WTC11 (cell line): Measurements from ENCODE around the gene NDST3. TPM values are rescaled to one million over a fixed set of nuclear protein-coding genes. Genes with fewer than 3 reads are reported as not detected.

ENCODE experiments used
- ATAC-seq: fragments of 200-7000 bp; cut with Tn5 transposase; 2 replicates; pipeline ENCODE4 v1.10.0; 2021; ENCODE audit warnings: mild to moderate bottlenecking, moderate library complexity
- CTCF ChIA-PET: fragments of 300-600 bp; sonication (Branson Sonifier 250); formaldehyde crosslinking; loops from one replicate; lab custom pipeline; 2021; ENCODE audit warnings: antibody characterized with exemption; lab: Charles Lee
- POLR2A ChIA-PET: fragments of 350-600 bp; sonication (Branson Sonifier 250); formaldehyde crosslinking; loops from one replicate; lab custom pipeline; 2021; ENCODE audit warnings: antibody characterized with exemption; lab: Charles Lee
- DNase-seq: peaks from one replicate; pipeline ENCODE4 v3.0.0; 2021; ENCODE audit warnings: low spot score
- H3K27ac Mint-ChIP-seq: 2 replicates; pipeline ENCODE4 v1.8.0; 2021; ENCODE audit warnings: mixed read lengths
- H3K27me3 Mint-ChIP-seq: 2 replicates; pipeline ENCODE4 v1.8.0; 2021; ENCODE audit warnings: low read depth, mild to moderate bottlenecking, moderate library complexity, mixed read lengths
- H3K36me3 Mint-ChIP-seq: 2 replicates; pipeline ENCODE4 v1.8.0; 2021; ENCODE audit warnings: mixed read lengths
- H3K4me1 Mint-ChIP-seq: 2 replicates; pipeline ENCODE4 v1.8.0; 2022; ENCODE audit warnings: mixed read lengths
- H3K4me3 Mint-ChIP-seq: 2 replicates; pipeline ENCODE4 v1.8.0; 2021; ENCODE audit warnings: mild to moderate bottlenecking, moderate library complexity, mixed read lengths
- H3K9me3 Mint-ChIP-seq: 2 replicates; pipeline ENCODE4 v1.8.0; 2021; ENCODE audit warnings: mixed read lengths
- ATF2 ChIP-seq: sonication (generic); formaldehyde crosslinking; IDR thresholded peaks from 2 replicates; pipeline ENCODE4 v1.8.1; 2022; ENCODE audit warnings: low read depth, missing genetic modification reagents, borderline replicate concordance
- ATF6 ChIP-seq: sonication (generic); formaldehyde crosslinking; IDR thresholded peaks from 2 replicates; pipeline ENCODE4 v1.8.1; 2023; ENCODE audit warnings: mild to moderate bottlenecking, missing genetic modification reagents
- CBFB ChIP-seq: sonication (generic); formaldehyde crosslinking; IDR thresholded peaks from 2 replicates; pipeline ENCODE4 v1.8.1; 2022; ENCODE audit warnings: mild to moderate bottlenecking, low read depth, missing genetic modification reagents
- CREB1 ChIP-seq: sonication (generic); formaldehyde crosslinking; IDR thresholded peaks from 2 replicates; pipeline ENCODE4 v1.8.0; 2023; ENCODE audit warnings: mild to moderate bottlenecking, missing genetic modification reagents
- CREM ChIP-seq: sonication (generic); formaldehyde crosslinking; IDR thresholded peaks from 2 replicates; pipeline ENCODE4 v1.8.1; 2022; ENCODE audit warnings: mild to moderate bottlenecking, missing genetic modification reagents, moderate library complexity
- CTCF ChIP-seq: fragments of 200-600 bp; IDR thresholded peaks from 2 replicates; pipeline ENCODE4 v1.8.0; 2022; ENCODE audit warnings: antibody characterized with exemption
- E2F5 ChIP-seq: sonication (generic); formaldehyde crosslinking; IDR thresholded peaks from 2 replicates; pipeline ENCODE4 v1.8.1; 2022; ENCODE audit warnings: mild to moderate bottlenecking, moderate library complexity, missing genetic modification reagents
- EMX1 ChIP-seq: fragments of 250-450 bp; sonication (Bioruptor Pico); IDR thresholded peaks from 2 replicates; pipeline ENCODE4 v1.8.0; 2021; ENCODE audit warnings: mild to moderate bottlenecking
- FOXJ3 ChIP-seq: sonication (generic); formaldehyde crosslinking; IDR thresholded peaks from 2 replicates; pipeline ENCODE4 v1.9.0; 2021; ENCODE audit warnings: missing genetic modification reagents, mild to moderate bottlenecking, borderline replicate concordance
- GRHL2 ChIP-seq: fragments of 250-450 bp; sonication (Bioruptor Pico); IDR thresholded peaks from 2 replicates; pipeline ENCODE4 v1.8.0; 2022; ENCODE audit warnings: mild to moderate bottlenecking, moderate library complexity; ENCODE audit not compliant: insufficient replicate concordance, severe bottlenecking
- GTF2I ChIP-seq: fragments of 250-450 bp; sonication (Bioruptor Pico); conservative IDR thresholded peaks from 2 replicates; pipeline ENCODE4 v1.4.0; 2021; ENCODE audit warnings: mild to moderate bottlenecking
- IRF1 ChIP-seq: sonication (generic); formaldehyde crosslinking; IDR thresholded peaks from 2 replicates; pipeline ENCODE4 v1.8.0; 2023; ENCODE audit warnings: missing genetic modification reagents
- NR2C2 ChIP-seq: sonication (generic); formaldehyde crosslinking; IDR thresholded peaks from 2 replicates; pipeline ENCODE4 v1.8.0; 2022; ENCODE audit warnings: mild to moderate bottlenecking, missing genetic modification reagents
- PRRX2 ChIP-seq: fragments of 250-450 bp; sonication (Bioruptor Pico); IDR thresholded peaks from 2 replicates; pipeline ENCODE4 v1.8.0; 2021; ENCODE audit warnings: mild to moderate bottlenecking
- SP1 ChIP-seq: sonication (generic); formaldehyde crosslinking; conservative IDR thresholded peaks from 2 replicates; pipeline ENCODE4 v1.8.1; 2022; ENCODE audit warnings: missing genetic modification reagents
- TEAD4 ChIP-seq: sonication (generic); formaldehyde crosslinking; IDR thresholded peaks from 2 replicates; pipeline ENCODE4 v1.8.0; 2022; ENCODE audit warnings: mild to moderate bottlenecking, missing genetic modification reagents
- ZNF263 ChIP-seq: sonication (generic); formaldehyde crosslinking; IDR thresholded peaks from 2 replicates; pipeline ENCODE4 v1.8.1; 2022; ENCODE audit warnings: low read depth, mild to moderate bottlenecking, moderate library complexity, missing genetic modification reagents
- ZNF416 ChIP-seq: fragments of 250-450 bp; sonication (Bioruptor Pico); IDR thresholded peaks from 2 replicates; pipeline ENCODE4 v1.9.0; 2021; ENCODE audit warnings: mild to moderate bottlenecking, inconsistent platforms
- ZNF425 ChIP-seq: fragments of 250-450 bp; sonication (Bioruptor Pico); conservative IDR thresholded peaks from 2 replicates; pipeline ENCODE4 v1.9.0; 2021; ENCODE audit warnings: mild to moderate bottlenecking
- ZNF532 ChIP-seq: fragments of 250-450 bp; sonication (Bioruptor Pico); IDR thresholded peaks from 2 replicates; pipeline ENCODE4 v1.9.0; 2021; ENCODE audit warnings: mild to moderate bottlenecking, borderline replicate concordance
- ZNF671 ChIP-seq: fragments of 250-450 bp; sonication (Bioruptor Pico); IDR thresholded peaks from 2 replicates; pipeline ENCODE4 v1.8.0; 2021; ENCODE audit warnings: mild to moderate bottlenecking
- ZSCAN18 ChIP-seq: fragments of 250-450 bp; sonication (Bioruptor Pico); IDR thresholded peaks from 2 replicates; pipeline ENCODE4 v2.1.2; 2022; ENCODE audit warnings: mild to moderate bottlenecking, moderate library complexity
- total RNA-seq: library from RNA; stranded (reverse); gene quantifications from 3 replicates; pipeline ENCODE4 v1.2.3, GENCODE V29; 2021

Gene NDST3
- total RNA-seq, 1 experiment from 2014 or later, result 0.37 TPM

- CTCF ChIA-PET, result interaction anchor here (1.0 kb wide), 1 partner anchor 63 kb away, joined by 5 read pairs; the partner anchor contains the start of gene PRSS12
- H3K9me3 Mint-ChIP-seq, result no peaks in the 10 kb centered on the region
- no peak overlapping the region for H3K4me3 Mint-ChIP-seq
- POLR2A ChIA-PET, result no interaction called here
- no peaks in the 10 kb centered on the region for H3K27me3 Mint-ChIP-seq
- no peak overlapping the region for H3K27ac Mint-ChIP-seq
- no peaks in the 10 kb centered on the region for H3K36me3 Mint-ChIP-seq
- TF ChIP-seq EMX1 (CRISPR knock-in tag), result no peak
- TF ChIP-seq IRF1, result no peak
- TF ChIP-seq CREB1, result no peak
- no peak for TF ChIP-seq FOXJ3
- no peak for TF ChIP-seq ZNF425
- no peak for TF ChIP-seq GRHL2 (CRISPR knock-in tag)
- no peak for TF ChIP-seq E2F5 (CRISPR knock-in tag)
- no peak for TF ChIP-seq CBFB (CRISPR knock-in tag)
- TF ChIP-seq PRRX2 (CRISPR knock-in tag), result no peak
- TF ChIP-seq ZNF263 (CRISPR knock-in tag), result no peak
- no peak for TF ChIP-seq GTF2I (CRISPR knock-in tag)
- no peak for TF ChIP-seq ZNF532
- TF ChIP-seq SP1, result no peak
- TF ChIP-seq, all 79 proteins: peak for 0
- DNase-seq (no peak), ATAC-seq (no peak)
- H3K4me1 Mint-ChIP-seq, result no peaks in the 10 kb centered on the region
These were observed 255.5 kb downstream of the NDST3 start for GRCh38 chr4:118289794-118290193.

GRCh38 chr4:118290951-118291350, 256.7 kb downstream of the NDST3 start:
- no peaks in the 10 kb centered on the region for H3K4me1 Mint-ChIP-seq
- no peak for TF ChIP-seq ATF2 (CRISPR knock-in tag)
- TF ChIP-seq EMX1 (CRISPR knock-in tag), result no peak
- no peak for TF ChIP-seq NR2C2 (CRISPR knock-in tag)
- no peak for TF ChIP-seq ZNF671 (CRISPR knock-in tag)
- no peak for TF ChIP-seq ZNF416 (CRISPR knock-in tag)
- TF ChIP-seq GRHL2 (CRISPR knock-in tag), result no peak
- TF ChIP-seq PRRX2 (CRISPR knock-in tag), result no peak
- no peak for TF ChIP-seq ATF6 (CRISPR knock-in tag)
- no peak for TF ChIP-seq CBFB (CRISPR knock-in tag)
- no peak for TF ChIP-seq CREM (CRISPR knock-in tag)
- TF ChIP-seq ZSCAN18 (CRISPR knock-in tag), result no peak
- no peak for TF ChIP-seq CTCF
- TF ChIP-seq TEAD4, result no peak

More at GRCh38 chr4:118290951-118291350, 256.7 kb downstream of the NDST3 start:
- ChIA-PET CTCF (no interaction called here), POLR2A (no interaction called here)
- H3K9me3 Mint-ChIP-seq, result no peaks in the 10 kb centered on the region
- no peak overlapping the region for H3K27ac Mint-ChIP-seq
- no peak for DNase-seq
- ATAC-seq, result no peak
- H3K36me3 Mint-ChIP-seq, result no peaks in the 10 kb centered on the region
- H3K27me3 Mint-ChIP-seq, result no peaks in the 10 kb centered on the region
- H3K4me3 Mint-ChIP-seq, result no peak overlapping the region
